KG1 (cell line): ENCODE data around the gene PROC.
"Not testable (repeated sequence)": the region's sequence is repeated elsewhere in the genome, so short reads cannot be mapped to it uniquely, and the experiment has no call there.

Source experiments
- DNase-seq: peaks from one replicate; lab custom pipeline; 2025; lab: John Stamatoyannopoulos, UW

PROC gene

DNA sequence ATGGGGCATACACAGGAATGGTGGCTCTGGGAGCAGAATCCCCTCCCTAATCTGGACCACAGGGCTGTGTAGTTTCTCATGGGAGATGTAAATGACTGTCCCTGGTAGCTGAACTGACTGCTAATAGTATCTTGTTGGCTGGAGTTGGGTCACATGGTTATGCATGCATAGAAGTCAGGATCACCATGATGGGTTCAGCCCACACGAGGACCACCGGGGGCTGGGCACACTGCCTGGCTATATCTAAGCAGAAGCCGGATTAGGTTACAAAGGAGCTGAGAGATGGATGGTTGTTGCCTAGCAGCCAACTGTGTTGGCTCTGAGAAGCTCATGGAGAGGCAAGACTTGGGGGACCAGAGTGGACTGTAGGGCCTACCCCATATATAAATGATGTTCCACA lies 23.7 kb upstream of the PROC start:
- DNase-seq: no peak

DNA sequence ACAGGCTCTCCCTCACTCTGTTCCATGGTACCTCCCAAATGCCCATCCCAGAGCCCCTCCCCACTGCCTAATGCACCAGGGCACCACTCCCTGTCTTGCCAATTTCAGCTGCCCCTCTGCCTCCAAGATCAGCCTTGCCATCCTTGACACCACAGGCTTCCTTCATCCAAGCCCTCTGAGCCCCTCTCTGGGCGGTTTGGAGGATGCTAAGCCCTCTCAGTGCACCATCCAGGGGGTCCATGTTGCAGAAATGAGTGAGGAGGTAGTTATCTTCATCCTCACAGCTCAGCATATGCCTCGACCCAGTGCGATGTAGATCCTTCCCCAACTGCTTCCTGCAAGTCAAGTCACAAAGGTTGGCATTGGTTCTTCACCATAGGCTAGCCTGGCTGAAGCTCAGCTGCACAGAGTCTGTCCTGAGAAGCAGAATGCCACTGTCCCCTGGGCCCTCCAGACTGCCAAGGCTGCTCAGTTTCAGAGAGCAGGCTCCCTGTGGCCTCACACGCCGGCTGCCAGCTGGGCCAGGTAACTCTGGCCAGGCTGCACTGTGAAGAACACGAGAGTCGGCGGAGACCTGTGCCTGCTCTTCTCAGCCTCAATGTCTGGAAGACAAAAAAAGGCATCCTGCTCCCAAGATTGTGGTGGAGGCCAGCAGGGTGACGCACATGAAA lies 20.5 kb upstream of the PROC start:
- no peak for DNase-seq

DNA sequence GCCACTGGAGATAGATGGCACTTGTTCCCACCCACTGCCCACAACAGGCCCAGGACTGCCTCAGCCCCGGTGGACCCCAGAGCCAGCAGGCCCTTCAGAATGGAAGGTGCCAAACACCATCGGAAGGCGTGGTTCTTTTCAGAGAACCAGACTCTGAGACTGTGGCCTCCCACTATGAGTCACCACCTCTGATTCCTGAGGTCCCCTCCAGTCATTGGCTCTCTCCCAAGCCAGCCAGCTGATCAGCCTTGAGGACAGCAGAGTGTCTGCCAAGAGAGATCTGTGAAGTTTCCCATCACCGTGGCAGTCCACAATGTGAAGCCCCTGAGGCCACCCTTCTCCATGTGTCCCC lies 20.0 kb upstream of the PROC start:
- no peak for DNase-seq

DNA sequence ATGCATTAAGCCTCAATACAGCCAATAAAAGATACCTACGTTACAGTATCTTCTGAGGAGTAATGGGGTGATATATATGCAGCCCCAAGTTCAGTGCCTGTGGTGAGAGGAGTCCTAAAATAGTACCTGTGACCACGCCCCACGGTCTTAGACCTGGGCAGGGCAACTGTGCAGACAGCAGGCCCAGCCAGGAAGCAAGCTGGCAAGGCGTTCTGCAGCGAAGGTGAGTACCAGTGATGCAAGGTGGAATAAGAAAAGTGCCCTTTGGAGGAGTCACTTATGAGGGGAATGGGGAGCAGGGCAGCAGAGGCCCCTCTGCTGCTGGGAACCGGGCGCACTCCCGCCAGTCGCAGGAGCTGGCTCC lies 17.7 kb upstream of the PROC start:
- no peak for DNase-seq

DNA sequence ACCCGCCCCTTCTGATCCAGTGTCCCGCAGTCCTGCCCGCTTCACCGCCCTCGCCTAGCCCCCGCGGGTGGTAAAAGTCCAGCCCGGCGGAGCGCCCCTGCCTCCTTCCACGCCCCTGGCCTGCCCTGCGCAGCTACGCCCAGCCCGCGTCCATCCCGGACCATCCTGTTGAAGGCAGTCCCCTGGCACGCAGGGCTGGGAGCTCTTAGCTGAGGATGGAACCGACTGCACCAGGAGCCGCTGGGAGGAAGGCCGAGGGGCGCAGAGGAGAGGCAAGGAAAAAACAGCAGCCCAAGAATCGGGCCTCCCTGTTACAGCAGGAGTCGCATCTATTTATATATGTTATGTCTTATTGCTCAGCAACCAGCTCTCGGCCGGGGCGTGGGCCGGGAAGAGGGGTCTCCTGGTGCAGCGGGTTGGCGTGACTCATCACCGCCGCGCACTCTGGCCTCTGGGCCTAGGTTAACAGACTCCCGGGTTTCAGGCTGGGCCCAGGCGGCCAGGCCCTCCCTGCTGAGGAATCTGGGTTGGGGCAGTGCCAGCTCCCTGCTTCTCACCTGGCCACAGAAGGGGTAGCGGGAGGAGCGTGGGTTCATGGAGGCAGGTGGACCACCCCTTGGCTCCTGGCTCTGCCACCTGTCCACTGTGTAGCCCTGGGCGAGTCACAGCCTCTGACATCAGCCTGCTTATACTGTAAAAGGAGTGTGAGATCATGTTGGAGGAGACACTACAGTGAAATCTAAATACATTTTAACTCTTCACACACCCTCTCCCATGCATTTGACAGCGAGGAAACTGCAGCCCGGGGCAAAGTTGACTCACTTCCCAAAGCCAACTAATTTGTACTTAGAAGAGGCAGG lies 17.1 kb upstream of the PROC start:
- no peak for DNase-seq

DNA sequence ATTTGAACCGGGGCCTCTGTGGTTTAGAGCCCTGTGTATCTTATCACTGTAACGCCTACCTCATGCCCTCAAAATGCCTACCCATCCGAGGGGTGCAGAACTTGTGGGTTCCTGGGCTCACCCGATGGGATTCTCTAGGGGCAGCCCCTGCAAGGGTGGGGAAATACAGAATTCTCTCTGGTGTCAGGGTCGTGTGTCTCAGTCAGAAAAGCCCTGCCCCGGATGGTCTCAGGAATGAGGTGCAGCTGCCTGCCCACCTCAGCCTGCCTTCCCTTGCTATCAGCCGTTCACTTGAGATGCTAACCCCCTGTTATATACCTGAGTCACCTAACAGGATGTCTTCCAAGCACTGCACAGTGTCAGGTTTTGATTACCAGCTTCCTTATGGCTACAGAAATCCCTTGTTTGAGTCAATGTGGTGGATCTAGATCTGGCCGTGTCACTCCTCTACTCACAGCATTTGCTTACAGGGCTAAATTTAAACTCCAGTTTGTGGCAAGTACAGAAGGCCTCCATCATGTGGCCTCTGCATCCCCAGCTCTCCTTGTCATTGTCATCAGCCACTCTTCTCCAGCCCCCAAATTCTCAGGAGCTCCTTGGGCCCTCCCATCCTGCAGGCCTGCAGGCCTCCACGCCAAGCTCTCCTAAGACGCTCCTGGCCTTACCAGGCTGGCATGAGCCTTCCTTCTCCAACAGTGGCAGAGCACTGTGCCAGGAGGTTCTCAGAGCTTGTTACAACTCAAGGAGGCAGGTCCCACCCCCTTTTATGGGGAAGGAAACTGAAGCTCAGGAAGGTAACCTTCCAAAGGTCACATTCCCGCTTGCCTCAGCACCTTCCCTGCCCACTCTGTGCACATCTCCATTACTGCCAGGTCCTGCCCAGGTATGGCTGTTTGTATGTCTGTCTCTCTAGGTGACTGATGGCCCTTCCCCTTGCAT lies 16.2 kb upstream of the PROC start:
- DNase-seq: no peak

DNA sequence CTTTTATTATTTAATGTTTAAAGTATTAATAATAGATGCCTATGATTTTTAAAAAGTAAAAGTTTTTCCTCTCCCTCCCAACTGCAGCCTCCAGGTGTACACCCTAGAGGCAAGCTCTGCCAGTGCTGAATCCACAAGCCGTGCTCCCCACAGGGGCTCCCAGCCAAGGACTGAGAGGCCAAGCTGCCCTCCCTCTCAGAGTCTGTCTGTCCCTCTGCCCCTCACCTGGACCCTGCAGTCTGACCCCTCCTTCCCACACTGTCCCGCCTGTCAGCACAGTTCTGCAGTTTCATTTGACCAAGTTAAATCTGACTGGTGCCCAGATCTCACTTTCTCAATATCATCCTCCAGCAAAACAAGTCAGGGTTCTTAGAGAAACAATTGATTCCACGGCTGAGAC lies 14.8 kb upstream of the PROC start:
- DNase-seq: no peak

DNA sequence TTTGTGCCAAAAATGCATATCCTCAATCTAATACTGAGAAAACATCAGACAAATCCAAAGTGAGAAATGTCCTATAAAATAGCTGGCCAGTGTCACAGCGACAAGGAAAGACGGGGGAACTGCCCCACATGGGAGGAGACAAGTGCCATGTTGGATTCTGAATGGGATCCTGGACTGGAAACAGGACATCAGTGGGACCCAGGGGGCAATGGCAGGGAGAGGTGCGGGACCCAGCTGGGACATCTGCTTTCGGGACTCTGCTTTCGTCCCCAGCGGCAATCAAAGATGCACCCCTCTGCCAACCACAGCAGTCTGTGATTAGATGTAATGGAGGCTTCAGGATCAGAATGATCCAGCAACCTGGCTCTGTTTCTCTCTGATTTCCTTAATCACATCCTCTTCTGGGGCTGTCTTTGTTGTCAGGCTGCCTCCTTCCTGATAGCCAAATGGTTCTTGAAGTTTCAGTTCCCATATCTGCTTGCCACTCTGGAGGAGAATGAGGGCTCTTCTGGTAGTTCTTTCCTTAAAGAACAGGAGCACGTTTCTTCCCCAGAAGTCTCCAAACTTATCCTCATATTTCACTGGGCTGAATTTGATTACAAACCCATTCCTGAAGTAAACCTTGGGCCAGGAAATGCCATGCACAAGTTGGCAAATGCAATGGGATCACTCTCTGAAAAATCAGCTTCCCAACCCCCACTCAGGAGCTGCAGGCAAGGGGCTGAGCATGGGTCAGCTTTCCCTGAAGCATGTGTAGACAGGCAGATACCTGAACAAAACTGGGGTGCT lies 13.6 kb upstream of the PROC start:
- no peak for DNase-seq

DNA sequence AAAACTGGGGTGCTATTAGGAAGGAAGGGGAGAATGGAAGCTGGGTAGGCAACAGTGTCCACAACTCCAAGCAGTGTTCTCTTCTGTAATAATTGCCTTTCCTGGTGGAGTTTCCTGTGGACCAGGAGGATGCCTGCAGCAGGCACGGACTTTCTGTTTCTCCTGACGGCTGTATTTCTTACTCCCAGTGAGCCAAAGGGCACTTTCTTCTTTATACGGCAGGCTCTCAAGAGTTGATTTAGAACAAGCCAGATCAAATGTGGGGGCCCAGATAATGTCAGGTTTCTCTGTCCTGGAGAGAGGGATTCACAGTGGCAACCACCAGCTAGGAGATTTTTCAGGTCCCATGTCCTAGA lies 13.0 kb upstream of the PROC start:
- DNase-seq: no peak

DNA sequence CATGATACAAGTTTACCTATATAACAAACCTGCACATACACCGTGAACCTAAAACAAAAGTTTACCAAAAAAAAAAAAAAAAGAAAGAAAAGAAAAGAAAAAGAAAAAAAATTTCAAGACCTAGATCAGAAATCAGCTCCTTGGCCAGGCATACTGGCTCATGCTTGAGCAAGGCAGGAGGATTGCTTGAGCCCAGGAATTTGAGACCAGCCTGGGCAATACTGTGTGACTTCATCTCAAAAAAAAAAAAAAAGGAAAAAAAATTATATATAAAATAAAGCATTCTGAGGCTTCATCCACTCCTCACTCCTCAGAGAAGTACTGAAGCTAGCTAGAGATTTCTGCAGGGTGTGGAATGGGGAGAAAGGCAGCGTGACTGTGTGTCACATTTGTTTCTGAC lies 11.8 kb upstream of the PROC start:
- no peak for DNase-seq

DNA sequence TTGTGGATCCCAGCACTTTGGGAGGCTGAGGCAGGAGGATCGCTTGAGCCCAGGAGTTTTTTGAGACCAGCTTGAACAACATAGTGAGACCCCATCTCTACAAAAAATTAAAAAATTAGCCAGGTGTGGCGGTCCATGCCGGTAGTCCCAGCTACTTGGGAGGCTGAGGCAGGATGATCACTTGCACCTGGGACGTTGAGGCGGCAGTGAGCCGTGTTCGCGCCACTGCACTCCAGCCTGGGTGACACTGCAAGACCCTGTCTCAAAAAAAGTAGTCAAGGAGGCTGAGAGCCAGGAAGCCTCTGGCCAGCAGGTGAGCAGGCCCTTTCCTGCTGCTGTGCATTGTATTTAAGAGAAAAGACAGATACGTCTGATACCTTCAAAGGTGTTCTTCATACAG lies 11.1 kb upstream of the PROC start:
- DNase-seq: no peak

DNA sequence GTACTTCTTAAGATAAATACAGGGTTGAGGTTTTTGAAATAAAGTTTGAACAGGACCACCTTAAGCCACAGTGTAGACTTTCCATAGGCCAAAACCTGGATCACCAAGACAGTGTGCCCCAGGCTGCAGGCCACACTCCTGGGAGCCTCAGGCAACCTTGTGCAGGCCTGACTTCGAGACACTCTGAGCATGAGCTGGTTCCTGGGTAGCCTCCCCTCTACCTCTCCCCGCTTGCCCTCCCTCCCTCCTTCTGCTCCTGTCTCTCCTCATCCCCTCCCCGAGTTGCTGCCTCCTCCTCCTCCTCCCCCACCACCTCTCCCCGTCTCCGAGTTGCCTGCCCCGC lies 10.6 kb upstream of the PROC start:
- DNase-seq: no peak

DNA sequence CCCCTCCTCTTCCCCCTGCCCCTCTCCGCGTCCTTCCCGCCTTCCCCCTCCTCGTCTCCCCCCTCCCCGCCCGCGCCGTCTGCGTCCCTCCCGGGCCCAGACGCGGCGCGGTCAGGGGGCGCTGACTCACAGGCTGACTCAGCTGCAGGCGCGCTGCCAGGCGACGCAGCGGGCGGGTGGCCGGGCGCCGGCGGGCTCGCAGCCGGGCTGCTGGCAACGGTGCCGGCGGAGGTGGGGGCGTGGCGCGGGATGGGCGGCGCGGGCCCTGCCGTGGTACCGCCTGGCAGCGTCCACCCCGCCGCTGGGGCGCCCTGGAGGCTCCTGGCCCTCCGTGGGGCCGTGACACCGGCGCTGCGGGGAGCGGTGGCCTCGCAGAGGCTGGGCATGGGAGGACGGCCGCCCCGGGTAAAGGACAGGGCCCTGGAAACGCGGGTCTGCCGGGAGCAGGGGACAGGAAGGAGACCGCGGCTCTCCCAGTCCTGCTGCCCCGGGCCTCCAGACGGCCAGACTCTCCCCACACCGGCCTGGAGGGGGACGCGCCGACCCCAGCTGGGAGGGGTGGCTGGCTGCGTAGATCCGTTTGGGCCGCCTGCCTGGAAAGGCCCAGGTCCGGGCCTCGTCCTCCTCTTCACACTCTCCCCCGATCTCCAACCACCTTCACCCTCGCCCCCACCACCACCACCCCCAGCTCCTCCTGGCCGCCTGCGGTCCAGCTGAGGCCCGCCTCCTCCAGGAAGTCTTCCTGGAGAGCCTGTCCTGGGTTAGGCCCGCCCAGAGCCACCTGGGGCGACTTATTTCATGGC lies 10.0 kb upstream of the PROC start:
- DNase-seq: peak; percentile 72

DNA sequence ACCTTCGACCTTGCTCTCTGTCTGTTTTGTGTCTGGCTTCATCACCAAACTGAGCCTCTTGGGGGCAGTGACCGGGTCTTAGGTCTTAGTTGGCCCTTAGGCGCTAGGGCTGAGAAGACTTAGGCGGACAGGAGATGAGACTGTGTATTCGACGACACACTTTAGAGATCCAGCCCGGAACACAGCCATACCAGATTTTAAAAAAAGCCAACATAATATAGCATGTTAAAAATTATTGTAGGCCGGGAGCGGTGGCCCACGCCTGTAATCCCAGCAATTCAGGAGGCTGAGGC lies 9.5 kb upstream of the PROC start:
- no peak for DNase-seq

DNA sequence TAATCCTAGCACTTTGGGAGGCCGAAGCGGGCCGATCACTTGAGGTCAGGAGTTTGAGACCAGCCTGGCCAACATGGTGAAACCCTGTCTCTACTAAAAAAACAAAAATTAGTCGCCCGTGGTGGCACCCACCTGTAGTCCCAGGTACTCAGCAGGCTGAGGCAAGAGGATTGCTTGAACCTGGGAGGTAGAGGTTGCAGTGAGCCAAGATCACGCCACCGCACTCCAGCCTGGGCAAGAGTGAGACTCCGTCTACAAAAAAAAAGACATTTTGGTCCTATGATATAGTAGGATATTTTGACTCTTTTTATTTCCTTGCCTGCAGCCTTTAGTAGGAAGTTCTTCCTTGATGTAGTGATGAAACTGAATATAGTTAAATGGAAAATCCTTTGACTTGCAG lies 8.5 kb upstream of the PROC start:
- DNase-seq: not testable (repeated sequence)

DNA sequence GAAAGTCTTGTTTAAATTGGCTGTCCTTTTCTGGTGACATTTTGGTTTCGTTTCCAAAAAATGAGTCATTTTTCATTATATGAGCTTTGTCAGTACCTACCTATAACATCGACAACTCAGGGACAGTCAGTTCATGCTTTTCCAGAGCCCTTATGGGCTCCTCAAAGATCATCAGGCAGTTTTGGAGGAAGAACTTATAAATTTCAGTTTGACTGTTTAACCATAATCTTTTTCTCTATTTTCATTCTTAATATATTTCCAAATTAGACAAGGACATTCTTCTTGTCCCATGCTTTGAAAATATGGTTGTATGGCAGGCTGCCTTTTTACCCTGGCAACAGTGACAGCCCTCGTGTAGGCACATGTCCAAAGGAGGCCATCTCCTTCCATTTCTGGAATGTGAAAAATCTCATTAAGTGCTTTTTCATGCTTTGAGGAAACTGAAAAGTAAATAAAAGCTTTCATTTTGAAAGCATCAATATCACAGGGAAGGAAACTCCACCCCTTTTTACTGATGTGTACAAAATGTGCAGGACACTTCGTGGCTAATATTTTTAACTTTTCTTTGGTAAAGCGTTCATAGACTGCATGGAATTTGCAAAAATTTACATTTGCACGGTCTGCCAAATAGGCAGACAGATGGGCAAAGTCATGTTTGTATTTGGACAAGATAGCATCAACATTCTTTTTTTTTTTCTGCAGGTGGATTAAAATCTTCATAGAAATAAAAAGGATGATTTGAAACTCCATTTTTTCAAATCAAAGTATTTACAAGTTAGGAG lies 7.2 kb upstream of the PROC start:
- DNase-seq: no peak

DNA sequence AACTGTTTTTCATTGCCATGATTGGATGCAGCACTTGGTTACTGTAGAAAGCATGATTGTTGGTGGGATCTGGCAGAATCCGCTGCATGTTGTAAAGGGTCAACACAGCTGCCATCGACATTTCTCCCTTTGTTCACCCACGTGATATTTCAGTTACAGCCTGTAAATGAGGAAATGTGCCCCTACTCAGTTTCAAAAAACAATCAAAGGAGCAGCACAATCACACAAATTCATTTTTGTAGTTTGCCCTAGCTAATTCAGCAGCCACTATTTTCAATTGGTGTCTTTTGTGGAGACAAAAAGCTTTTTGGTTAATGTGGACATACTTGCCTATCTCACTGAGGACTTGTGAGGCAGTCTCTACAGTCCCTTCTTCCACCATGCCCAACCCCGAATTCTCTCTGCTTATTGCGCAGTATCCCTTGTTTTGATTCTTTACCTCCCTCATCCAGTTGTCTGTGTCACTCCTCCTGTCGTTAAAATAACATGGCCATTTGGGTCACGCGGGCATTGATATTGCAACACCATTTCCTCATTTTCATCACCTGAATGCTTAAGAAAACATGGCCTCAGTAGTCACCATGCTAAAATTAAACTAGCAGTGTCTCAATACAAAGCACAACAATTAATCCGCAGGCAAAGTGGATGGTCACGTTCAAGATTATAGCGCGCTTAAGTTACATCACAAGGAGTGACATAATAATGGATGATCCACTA lies 6.4 kb upstream of the PROC start:
- no peak for DNase-seq

DNA sequence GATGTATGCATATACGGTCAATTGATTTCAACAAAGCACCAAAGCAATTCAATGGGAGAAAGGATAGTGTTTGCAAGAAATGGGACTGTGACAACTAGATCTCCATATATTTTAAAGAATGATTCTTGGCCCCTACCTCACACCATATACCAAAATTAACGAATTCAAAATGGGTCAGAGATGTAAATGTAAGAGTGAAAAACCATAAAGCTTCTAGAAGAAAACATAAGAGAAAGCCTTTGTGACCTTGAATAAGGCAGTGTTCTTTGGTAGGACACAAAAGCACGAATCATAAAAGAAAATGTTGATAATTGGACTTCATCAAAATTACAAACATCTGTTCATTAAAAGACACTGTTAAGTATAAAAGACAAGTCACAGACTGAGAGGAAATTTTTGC lies 5.0 kb upstream of the PROC start:
- no peak for DNase-seq

DNA sequence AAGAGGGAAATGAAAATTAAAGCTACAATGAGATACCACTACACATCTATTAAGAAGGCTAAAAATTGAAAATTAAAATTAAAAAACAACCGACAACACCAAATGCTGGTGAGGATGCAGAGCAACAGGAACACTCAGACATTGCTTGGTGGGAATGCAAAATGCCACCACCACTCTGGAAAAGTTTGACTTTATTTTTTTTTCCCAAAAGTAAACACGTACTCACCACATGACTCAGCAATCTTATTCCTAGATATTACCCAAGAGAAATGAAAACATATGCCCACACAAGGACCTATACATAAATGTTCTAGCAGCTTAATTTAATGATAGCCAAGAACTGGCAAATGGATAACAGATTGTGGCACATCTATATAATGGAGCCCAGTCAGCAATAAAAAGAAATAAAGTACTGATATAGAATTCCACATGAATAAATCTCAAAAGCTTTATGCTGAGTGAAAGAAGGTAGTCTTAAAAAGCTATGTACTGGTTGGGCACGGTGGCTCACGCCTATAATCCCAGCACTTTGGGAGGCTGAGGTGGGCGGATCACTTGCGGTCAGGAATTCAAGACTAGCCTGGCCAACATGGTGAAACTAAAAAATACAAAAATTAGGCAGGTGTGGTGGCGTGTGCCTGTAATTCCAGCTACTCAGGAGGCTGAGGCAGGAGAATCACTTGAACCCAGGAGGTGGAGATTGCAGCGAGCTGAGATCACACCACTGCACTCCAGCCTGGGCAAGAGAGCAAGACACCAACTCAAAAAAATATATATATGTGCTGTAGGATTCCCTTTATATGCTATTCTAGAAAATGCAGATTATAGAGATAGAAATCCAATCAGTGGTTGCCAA lies 4.2 kb upstream of the PROC start:
- DNase-seq: no peak
